GM12872 (cell line): ENCODE data around the gene FBN2.

ENCODE experiments used
- CTCF ChIP-seq: IDR thresholded peaks from 3 replicates; pipeline ENCODE4 v1.5.1; 2011; ENCODE audit warnings: low read depth, mild to moderate bottlenecking, low read length, moderate library complexity; ENCODE audit not compliant: insufficient read depth

The FBN2 gene

GRCh38 chr5:128339585-128339984 lies 198.5 kb downstream of the FBN2 start:
- TF ChIP-seq CTCF, result no peak

- TF ChIP-seq CTCF, result no peak
Measured at GRCh38 chr5:128338649-128339048, 199.4 kb downstream of the FBN2 start.

- TF ChIP-seq CTCF, result no peak
Measured at GRCh38 chr5:128335339-128335738, 202.7 kb downstream of the FBN2 start.

GRCh38 chr5:128334010-128334716 lies 203.9 kb downstream of the FBN2 start:
- no peak for TF ChIP-seq CTCF

- no peak for TF ChIP-seq CTCF
Measured at GRCh38 chr5:128331261-128331660, 206.8 kb downstream of the FBN2 start.

- TF ChIP-seq CTCF, result no peak
Measured at GRCh38 chr5:128329386-128329939, 208.6 kb downstream of the FBN2 start.

GRCh38 chr5:128328446-128328845 lies 209.6 kb downstream of the FBN2 start:
- no peak for TF ChIP-seq CTCF
